Body of pancreas (tissue), 4 donors: Measurements from ENCODE around the gene ITIH4.

Experiments used
- CTCF ChIP-seq, 7 experiments: fragments of 450-650 bp in 4 of 7; fragments of 200-600 bp in 3 of 7; sonication (generic) in 3 of 7; IDR thresholded peaks; one replicate each; pipeline ENCODE4 v1.5.1; 2016 to 2019; ENCODE audit warnings: antibody characterized with exemption in 7 of 7
- POLR2A ChIP-seq, 3 donors: fragments of 450-650 bp; IDR thresholded peaks; one replicate each; pipeline ENCODE4 v1.6.1; 2016; ENCODE audit warnings: antibody characterized with exemption in 3 of 3, mild to moderate bottlenecking in 2 of 3

DNA sequence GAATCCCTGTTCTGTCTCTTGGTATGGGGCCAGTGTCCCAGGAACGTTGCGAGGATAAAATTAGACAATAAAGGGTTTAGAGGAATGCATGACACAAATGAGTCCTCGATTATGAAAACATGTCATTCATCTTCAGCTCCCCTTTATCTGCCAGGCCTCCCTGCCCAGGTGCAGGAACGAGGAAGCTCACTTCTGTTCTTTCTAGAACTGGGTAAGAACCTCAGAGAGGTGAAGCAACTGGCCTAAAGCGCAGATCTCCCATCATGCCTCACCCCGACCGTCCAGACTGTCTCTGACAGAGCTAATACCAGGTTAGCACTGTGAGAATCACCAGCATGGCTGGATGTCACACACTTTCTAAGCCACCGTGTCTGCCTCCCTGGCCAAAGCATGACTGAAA lies 54.6 kb downstream of the ITIH4 start:
- TF ChIP-seq POLR2A (IDR thresholded peaks at IDR 0.05) (no peak), CTCF (IDR thresholded peaks at IDR 0.05) (no peak)
